Activated CD4-positive, alpha-beta T cell treated with anti-CD3 and anti-CD28 coated beads, Interleukin-2, amount 10 ng/mL, durations not matched to agents 24 days and 14 days (primary cell): ENCODE results near the gene PLCB4. TPM values are rescaled to one million over a fixed set of nuclear protein-coding genes. Genes with fewer than 3 reads are reported as not detected.

Source experiments
- DNase-seq: peaks from one replicate; pipeline ENCODE4 v3.0.0; 2022
- H3K27ac Mint-ChIP-seq: one replicate; pipeline ENCODE4 v1.8.0; 2022; ENCODE audit warnings: mild to moderate bottlenecking, mixed read lengths
- H3K27me3 Mint-ChIP-seq: one replicate; pipeline ENCODE4 v1.8.0; 2022; ENCODE audit warnings: mixed read lengths
- H3K36me3 Mint-ChIP-seq: one replicate; pipeline ENCODE4 v1.8.0; 2022; ENCODE audit warnings: low read depth, mild to moderate bottlenecking, mixed read lengths
- H3K4me1 Mint-ChIP-seq: one replicate; pipeline ENCODE4 v1.8.0; 2021; ENCODE audit warnings: mixed read lengths
- H3K4me3 Mint-ChIP-seq: one replicate; pipeline ENCODE4 v1.8.0; 2022; ENCODE audit warnings: mild to moderate bottlenecking, moderate library complexity, mixed read lengths
- H3K9me3 Mint-ChIP-seq: one replicate; pipeline ENCODE4 v1.8.0; 2021; ENCODE audit warnings: mixed read lengths
- intact Hi-C: fragments of 100-400 bp; cut with micrococcal nuclease; formaldehyde crosslinking; loops from one replicate; pipeline ENCODE4 v1.15.1; 2023
- total RNA-seq: library from RNA; stranded (reverse); gene quantifications from 2 replicates; pipeline ENCODE4 v1.2.3, GENCODE V29; 2022

PLCB4 gene
- total RNA-seq, 1 donor from 2014 or later, result not detected

- intact Hi-C loops, result no loop called here
- peaks cover 5% of the 10 kb centered on the region for H3K9me3 Mint-ChIP-seq
- H3K4me3 Mint-ChIP-seq, result no peak overlapping the region
- H3K4me1 Mint-ChIP-seq, result no peaks in the 10 kb centered on the region
- peaks cover 63% of the 10 kb centered on the region for H3K27me3 Mint-ChIP-seq
- no peak for DNase-seq
- no peaks in the 10 kb centered on the region for H3K36me3 Mint-ChIP-seq
- H3K27ac Mint-ChIP-seq, result no peak overlapping the region
These were observed 442.0 kb downstream of the PLCB4 start for GRCh38 chr20:9510911-9511310.

- Mint-ChIP-seq H3K27ac (no peak overlapping the region), H3K36me3 (no peaks in the 10 kb centered on the region), H3K4me3 (no peak overlapping the region), H3K27me3 (peaks cover 65% of the 10 kb centered on the region), H3K9me3 (peaks cover 4% of the 10 kb centered on the region), H3K4me1 (no peaks in the 10 kb centered on the region)
- no peak for DNase-seq
- intact Hi-C loops, result no loop called here
These were observed 445.2 kb downstream of the PLCB4 start for GRCh38 chr20:9514072-9514460.

- no peak for DNase-seq
- Mint-ChIP-seq H3K4me1 (no peaks in the 10 kb centered on the region), H3K27ac (no peak within 1 kb of the TSS), H3K9me3 (no peaks in the 10 kb centered on the region), H3K4me3 (no peak within 1 kb of the TSS), H3K27me3 (peaks cover 61% of the 10 kb centered on the region), H3K36me3 (no peaks in the 10 kb centered on the region)
- intact Hi-C loops, result no loop called here
These were observed 445.8 kb downstream of the PLCB4 start, which contains the start of gene LAMP5 for GRCh38 chr20:9514461-9515213. LAMP5 (plus strand) TSS chr20:9514590; CDS start chr20:9514853, 263 bp downstream.

GRCh38 chr20:9515214-9515585, 446.3 kb downstream of the PLCB4 start:
- Mint-ChIP-seq H3K9me3 (no peaks in the 10 kb centered on the region), H3K36me3 (no peaks in the 10 kb centered on the region), H3K4me3 (no peak overlapping the region), H3K27me3 (peaks cover 58% of the 10 kb centered on the region), H3K4me1 (no peaks in the 10 kb centered on the region), H3K27ac (no peak overlapping the region)
- DNase-seq, result no peak
- intact Hi-C loops, result no loop called here

GRCh38 chr20:9515741-9516233, 446.9 kb downstream of the PLCB4 start:
- Mint-ChIP-seq H3K9me3 (no peaks in the 10 kb centered on the region), H3K27me3 (peaks cover 56% of the 10 kb centered on the region), H3K36me3 (no peaks in the 10 kb centered on the region), H3K4me3 (no peak overlapping the region), H3K27ac (no peak overlapping the region), H3K4me1 (no peaks in the 10 kb centered on the region)
- intact Hi-C loops, result no loop called here
- DNase-seq, result no peak

- no peak for DNase-seq
- peaks cover 54% of the 10 kb centered on the region for H3K27me3 Mint-ChIP-seq
These were observed 447.5 kb downstream of the PLCB4 start for GRCh38 chr20:9516234-9516871.

GRCh38 chr20:9517297-9518162, 448.6 kb downstream of the PLCB4 start:
- intact Hi-C loops, result no loop called here
- H3K27ac Mint-ChIP-seq, result no peak overlapping the region

More at GRCh38 chr20:9516234-9516871, 447.5 kb downstream of the PLCB4 start:
- intact Hi-C loops, result no loop called here
- no peak overlapping the region for H3K27ac Mint-ChIP-seq
- no peaks in the 10 kb centered on the region for H3K36me3 Mint-ChIP-seq
- H3K4me1 Mint-ChIP-seq, result no peaks in the 10 kb centered on the region
- no peaks in the 10 kb centered on the region for H3K9me3 Mint-ChIP-seq
- H3K4me3 Mint-ChIP-seq, result no peak overlapping the region

GRCh38 chr20:9518576-9519175, 449.8 kb downstream of the PLCB4 start:
- no peaks in the 10 kb centered on the region for H3K36me3 Mint-ChIP-seq
- intact Hi-C loops, result no loop called here
- H3K9me3 Mint-ChIP-seq, result no peaks in the 10 kb centered on the region

More at GRCh38 chr20:9517297-9518162, 448.6 kb downstream of the PLCB4 start:
- Mint-ChIP-seq H3K4me1 (no peaks in the 10 kb centered on the region), H3K36me3 (no peaks in the 10 kb centered on the region), H3K9me3 (no peaks in the 10 kb centered on the region), H3K27me3 (peaks cover 49% of the 10 kb centered on the region), H3K4me3 (no peak overlapping the region)
- DNase-seq, result no peak

GRCh38 chr20:9520086-9520485, 451.2 kb downstream of the PLCB4 start:
- no peaks in the 10 kb centered on the region for H3K36me3 Mint-ChIP-seq
- intact Hi-C loops, result no loop called here
- no peaks in the 10 kb centered on the region for H3K9me3 Mint-ChIP-seq
- no peaks in the 10 kb centered on the region for H3K4me1 Mint-ChIP-seq
- peaks cover 29% of the 10 kb centered on the region for H3K27me3 Mint-ChIP-seq
- DNase-seq, result no peak
- no peak overlapping the region for H3K27ac Mint-ChIP-seq
- H3K4me3 Mint-ChIP-seq, result no peak overlapping the region

More at GRCh38 chr20:9518576-9519175, 449.8 kb downstream of the PLCB4 start:
- Mint-ChIP-seq H3K27ac (no peak overlapping the region), H3K4me1 (no peaks in the 10 kb centered on the region), H3K27me3 (peaks cover 43% of the 10 kb centered on the region), H3K4me3 (no peak overlapping the region)
- no peak for DNase-seq

GRCh38 chr20:9523636-9524035, 454.7 kb downstream of the PLCB4 start:
- intact Hi-C loops, result no loop called here
- Mint-ChIP-seq H3K27me3 (peaks cover 5% of the 10 kb centered on the region), H3K36me3 (no peaks in the 10 kb centered on the region), H3K4me3 (no peak overlapping the region), H3K9me3 (no peaks in the 10 kb centered on the region), H3K4me1 (no peaks in the 10 kb centered on the region), H3K27ac (no peak overlapping the region)
- DNase-seq, result no peak
